Measurements from ENCODE around the gene PATJ. TPM values are rescaled to one million over a fixed set of nuclear protein-coding genes. Genes with fewer than 3 reads are reported as not detected.
A peak's percentile ranks its signal among the peaks of the same experiment; 100 is the strongest.

Gene PATJ
- total and polyA plus RNA-seq, 2 experiments from 2014 or later, result 35.3 to 68.4 TPM

DNA sequence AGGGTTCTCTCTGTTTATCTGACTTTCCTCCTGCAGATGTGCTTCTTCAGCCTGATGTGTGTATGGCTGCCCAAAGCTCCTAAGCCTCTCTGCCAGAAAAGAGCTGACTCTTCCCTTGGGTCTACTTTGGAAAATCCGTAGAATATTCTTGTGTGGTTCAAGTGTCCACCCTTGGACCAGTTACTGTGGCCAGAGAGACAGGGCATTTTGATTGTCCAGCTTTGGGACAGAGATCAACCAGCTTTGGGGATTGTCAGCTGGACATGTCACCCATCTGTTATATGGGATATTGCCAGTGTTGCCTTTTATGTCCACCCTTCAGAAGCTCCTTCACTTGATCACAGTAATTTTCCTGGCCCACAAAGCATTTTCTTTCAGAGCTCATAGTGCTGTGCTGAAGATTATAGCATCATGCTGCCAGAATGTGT is 326.1 kb downstream of the PATJ start:
- H3K27ac ChIP-seq (ENCODE audit: low read depth), result 0 out of 2 replicates have a peak overlapping the region, but pooled peaks have one; percentile 3
- peaks cover 15% of the 10 kb centered on the region for H3K9me3 Mint-ChIP-seq
- no peak for TF ChIP-seq EZH2 (IDR thresholded peaks at IDR 0.05; ENCODE audit: low read depth, unreplicated experiment)
- TF ChIP-seq CREB1 (CRISPR knock-in tag; IDR thresholded peaks at IDR 0.05; ENCODE audit: low read depth), result no peak
- no peak for TF ChIP-seq ZNF114 (CRISPR knock-in tag; IDR thresholded peaks at IDR 0.05)
- TF ChIP-seq, protein P1, sequence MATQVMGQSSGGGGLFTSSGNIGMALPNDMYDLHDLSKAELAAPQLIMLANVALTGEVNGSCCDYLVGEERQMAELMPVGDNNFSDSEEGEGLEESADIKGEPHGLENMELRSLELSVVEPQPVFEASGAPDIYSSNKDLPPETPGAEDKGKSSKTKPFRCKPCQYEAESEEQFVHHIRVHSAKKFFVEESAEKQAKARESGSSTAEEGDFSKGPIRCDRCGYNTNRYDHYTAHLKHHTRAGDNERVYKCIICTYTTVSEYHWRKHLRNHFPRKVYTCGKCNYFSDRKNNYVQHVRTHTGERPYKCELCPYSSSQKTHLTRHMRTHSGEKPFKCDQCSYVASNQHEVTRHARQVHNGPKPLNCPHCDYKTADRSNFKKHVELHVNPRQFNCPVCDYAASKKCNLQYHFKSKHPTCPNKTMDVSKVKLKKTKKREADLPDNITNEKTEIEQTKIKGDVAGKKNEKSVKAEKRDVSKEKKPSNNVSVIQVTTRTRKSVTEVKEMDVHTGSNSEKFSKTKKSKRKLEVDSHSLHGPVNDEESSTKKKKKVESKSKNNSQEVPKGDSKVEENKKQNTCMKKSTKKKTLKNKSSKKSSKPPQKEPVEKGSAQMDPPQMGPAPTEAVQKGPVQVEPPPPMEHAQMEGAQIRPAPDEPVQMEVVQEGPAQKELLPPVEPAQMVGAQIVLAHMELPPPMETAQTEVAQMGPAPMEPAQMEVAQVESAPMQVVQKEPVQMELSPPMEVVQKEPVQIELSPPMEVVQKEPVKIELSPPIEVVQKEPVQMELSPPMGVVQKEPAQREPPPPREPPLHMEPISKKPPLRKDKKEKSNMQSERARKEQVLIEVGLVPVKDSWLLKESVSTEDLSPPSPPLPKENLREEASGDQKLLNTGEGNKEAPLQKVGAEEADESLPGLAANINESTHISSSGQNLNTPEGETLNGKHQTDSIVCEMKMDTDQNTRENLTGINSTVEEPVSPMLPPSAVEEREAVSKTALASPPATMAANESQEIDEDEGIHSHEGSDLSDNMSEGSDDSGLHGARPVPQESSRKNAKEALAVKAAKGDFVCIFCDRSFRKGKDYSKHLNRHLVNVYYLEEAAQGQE (IDR thresholded peaks at IDR 0.05; ENCODE audit: unreplicated experiment), result no peak
- TF ChIP-seq, protein P2, sequence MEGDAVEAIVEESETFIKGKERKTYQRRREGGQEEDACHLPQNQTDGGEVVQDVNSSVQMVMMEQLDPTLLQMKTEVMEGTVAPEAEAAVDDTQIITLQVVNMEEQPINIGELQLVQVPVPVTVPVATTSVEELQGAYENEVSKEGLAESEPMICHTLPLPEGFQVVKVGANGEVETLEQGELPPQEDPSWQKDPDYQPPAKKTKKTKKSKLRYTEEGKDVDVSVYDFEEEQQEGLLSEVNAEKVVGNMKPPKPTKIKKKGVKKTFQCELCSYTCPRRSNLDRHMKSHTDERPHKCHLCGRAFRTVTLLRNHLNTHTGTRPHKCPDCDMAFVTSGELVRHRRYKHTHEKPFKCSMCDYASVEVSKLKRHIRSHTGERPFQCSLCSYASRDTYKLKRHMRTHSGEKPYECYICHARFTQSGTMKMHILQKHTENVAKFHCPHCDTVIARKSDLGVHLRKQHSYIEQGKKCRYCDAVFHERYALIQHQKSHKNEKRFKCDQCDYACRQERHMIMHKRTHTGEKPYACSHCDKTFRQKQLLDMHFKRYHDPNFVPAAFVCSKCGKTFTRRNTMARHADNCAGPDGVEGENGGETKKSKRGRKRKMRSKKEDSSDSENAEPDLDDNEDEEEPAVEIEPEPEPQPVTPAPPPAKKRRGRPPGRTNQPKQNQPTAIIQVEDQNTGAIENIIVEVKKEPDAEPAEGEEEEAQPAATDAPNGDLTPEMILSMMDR (conservative IDR thresholded peaks at IDR 0.05; ENCODE audit: low read depth in 2 of 2), result no peak
- TF ChIP-seq, protein P3, sequence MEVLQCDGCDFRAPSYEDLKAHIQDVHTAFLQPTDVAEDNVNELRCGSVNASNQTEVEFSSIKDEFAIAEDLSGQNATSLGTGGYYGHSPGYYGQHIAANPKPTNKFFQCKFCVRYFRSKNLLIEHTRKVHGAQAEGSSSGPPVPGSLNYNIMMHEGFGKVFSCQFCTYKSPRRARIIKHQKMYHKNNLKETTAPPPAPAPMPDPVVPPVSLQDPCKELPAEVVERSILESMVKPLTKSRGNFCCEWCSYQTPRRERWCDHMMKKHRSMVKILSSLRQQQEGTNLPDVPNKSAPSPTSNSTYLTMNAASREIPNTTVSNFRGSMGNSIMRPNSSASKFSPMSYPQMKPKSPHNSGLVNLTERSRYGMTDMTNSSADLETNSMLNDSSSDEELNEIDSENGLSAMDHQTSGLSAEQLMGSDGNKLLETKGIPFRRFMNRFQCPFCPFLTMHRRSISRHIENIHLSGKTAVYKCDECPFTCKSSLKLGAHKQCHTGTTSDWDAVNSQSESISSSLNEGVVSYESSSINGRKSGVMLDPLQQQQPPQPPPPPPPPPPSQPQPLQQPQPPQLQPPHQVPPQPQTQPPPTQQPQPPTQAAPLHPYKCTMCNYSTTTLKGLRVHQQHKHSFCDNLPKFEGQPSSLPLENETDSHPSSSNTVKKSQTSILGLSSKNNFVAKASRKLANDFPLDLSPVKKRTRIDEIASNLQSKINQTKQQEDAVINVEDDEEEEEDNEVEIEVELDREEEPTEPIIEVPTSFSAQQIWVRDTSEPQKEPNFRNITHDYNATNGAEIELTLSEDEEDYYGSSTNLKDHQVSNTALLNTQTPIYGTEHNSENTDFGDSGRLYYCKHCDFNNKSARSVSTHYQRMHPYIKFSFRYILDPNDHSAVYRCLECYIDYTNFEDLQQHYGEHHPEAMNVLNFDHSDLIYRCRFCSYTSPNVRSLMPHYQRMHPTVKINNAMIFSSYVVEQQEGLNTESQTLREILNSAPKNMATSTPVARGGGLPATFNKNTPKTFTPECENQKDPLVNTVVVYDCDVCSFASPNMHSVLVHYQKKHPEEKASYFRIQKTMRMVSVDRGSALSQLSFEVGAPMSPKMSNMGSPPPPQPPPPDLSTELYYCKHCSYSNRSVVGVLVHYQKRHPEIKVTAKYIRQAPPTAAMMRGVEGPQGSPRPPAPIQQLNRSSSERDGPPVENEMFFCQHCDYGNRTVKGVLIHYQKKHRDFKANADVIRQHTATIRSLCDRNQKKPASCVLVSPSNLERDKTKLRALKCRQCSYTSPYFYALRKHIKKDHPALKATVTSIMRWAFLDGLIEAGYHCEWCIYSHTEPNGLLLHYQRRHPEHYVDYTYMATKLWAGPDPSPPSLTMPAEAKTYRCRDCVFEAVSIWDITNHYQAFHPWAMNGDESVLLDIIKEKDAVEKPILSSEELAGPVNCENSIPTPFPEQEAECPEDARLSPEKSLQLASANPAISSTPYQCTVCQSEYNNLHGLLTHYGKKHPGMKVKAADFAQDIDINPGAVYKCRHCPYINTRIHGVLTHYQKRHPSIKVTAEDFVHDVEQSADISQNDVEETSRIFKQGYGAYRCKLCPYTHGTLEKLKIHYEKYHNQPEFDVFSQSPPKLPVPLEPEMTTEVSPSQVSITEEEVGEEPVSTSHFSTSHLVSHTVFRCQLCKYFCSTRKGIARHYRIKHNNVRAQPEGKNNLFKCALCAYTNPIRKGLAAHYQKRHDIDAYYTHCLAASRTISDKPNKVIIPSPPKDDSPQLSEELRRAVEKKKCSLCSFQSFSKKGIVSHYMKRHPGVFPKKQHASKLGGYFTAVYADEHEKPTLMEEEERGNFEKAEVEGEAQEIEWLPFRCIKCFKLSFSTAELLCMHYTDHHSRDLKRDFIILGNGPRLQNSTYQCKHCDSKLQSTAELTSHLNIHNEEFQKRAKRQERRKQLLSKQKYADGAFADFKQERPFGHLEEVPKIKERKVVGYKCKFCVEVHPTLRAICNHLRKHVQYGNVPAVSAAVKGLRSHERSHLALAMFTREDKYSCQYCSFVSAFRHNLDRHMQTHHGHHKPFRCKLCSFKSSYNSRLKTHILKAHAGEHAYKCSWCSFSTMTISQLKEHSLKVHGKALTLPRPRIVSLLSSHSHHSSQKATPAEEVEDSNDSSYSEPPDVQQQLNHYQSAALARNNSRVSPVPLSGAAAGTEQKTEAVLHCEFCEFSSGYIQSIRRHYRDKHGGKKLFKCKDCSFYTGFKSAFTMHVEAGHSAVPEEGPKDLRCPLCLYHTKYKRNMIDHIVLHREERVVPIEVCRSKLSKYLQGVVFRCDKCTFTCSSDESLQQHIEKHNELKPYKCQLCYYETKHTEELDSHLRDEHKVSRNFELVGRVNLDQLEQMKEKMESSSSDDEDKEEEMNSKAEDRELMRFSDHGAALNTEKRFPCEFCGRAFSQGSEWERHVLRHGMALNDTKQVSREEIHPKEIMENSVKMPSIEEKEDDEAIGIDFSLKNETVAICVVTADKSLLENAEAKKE (CRISPR knock-in tag; IDR thresholded peaks at IDR 0.05), result no peak
- TF ChIP-seq ZNF331 (CRISPR knock-in tag; IDR thresholded peaks at IDR 0.05; ENCODE audit: low read depth), result no peak
- no peak for TF ChIP-seq STAT1 (IDR thresholded peaks at IDR 0.05; ENCODE audit: unreplicated experiment)
- no peak for TF ChIP-seq NANOG (IDR thresholded peaks at IDR 0.05; ENCODE audit: borderline replicate concordance)
- DNase-seq (ENCODE audit: low spot score) (no peak), ATAC-seq (no peak)
- no peaks in the 10 kb centered on the region for H4K20me1 ChIP-seq (replicated peaks; ENCODE audit: insufficient read depth)
- no peak overlapping the region for H3K4me2 ChIP-seq
- peaks cover 33% of the 10 kb centered on the region for H3K36me3 Mint-ChIP-seq (ENCODE audit: low read depth)
- peaks cover 3% of the 10 kb centered on the region for H3K27me3 Mint-ChIP-seq (ENCODE audit: insufficient read depth, low read depth, poor library complexity)
- H3K4me1 ChIP-seq (ENCODE audit: insufficient read depth), result peaks cover 4% of the 10 kb centered on the region
- H3K79me2 ChIP-seq (replicated peaks; ENCODE audit: insufficient read depth), result no peaks in the 10 kb centered on the region
- no peak overlapping the region for H3K4me3 ChIP-seq
- H3K27me3 ChIP-seq (ENCODE audit: insufficient read depth), result no peaks in the 10 kb centered on the region
- H3F3A ChIP-seq (replicated peaks; ENCODE audit: low read depth), result 0 out of 2 replicates have a peak, but pooled peaks cover 2% of the 10 kb centered on the region
- H3K27ac Mint-ChIP-seq, result peak overlapping the region; percentile 46; the same call in 1 of the 2 replicates
- H3K9me2 ChIP-seq (ENCODE audit: insufficient read depth), result no peaks in the 10 kb centered on the region
- H2AFZ ChIP-seq, result no peak overlapping the region
- peaks cover 17% of the 10 kb centered on the region for H3K4me1 Mint-ChIP-seq
- no peaks in the 10 kb centered on the region; the same call in 1 of the 2 replicates for H3K36me3 ChIP-seq (ENCODE audit: insufficient read depth)
- no peak overlapping the region for H3K4me3 Mint-ChIP-seq
